HG03108 (cell line): Measurements from ENCODE around the gene LIPE.
"Not testable (repeated sequence)": the region's sequence is repeated elsewhere in the genome, so short reads cannot be mapped to it uniquely, and the experiment has no call there.

Source experiments
- ATAC-seq: cut with Tn5 transposase; IDR thresholded peaks from one replicate; pipeline ENCODE4 v1.9.1; 2021; ENCODE audit warnings: moderate library complexity; ENCODE audit not compliant: unreplicated experiment

LIPE gene

GRCh38 chr19:42450314-42450934 lies 23.2 kb upstream of the LIPE start:
- ATAC-seq = peak; percentile 86

- ATAC-seq = not testable (repeated sequence)
These were observed 21.1 kb upstream of the LIPE start for GRCh38 chr19:42448306-42448705.

GRCh38 chr19:42445948-42446347 lies 18.8 kb upstream of the LIPE start:
- no peak for ATAC-seq

GRCh38 chr19:42443944-42444398 lies 16.8 kb upstream of the LIPE start:
- no peak for ATAC-seq

GRCh38 chr19:42442833-42443232 lies 15.6 kb upstream of the LIPE start, which contains the start of gene CXCL17:
TSS of gene CXCL17 (minus strand) at chr19:42442946. CDS start at chr19:42442832, 114 bp downstream.
- no peak for ATAC-seq

- ATAC-seq = no peak
These were observed 13.9 kb upstream of the LIPE start for GRCh38 chr19:42441049-42441445.

- no peak for ATAC-seq
These were observed 13.3 kb upstream of the LIPE start for GRCh38 chr19:42440357-42441048.

- ATAC-seq = no peak
These were observed 8.8 kb upstream of the LIPE start for GRCh38 chr19:42436006-42436405.

GRCh38 chr19:42435316-42435715 lies 8.1 kb upstream of the LIPE start:
- no peak for ATAC-seq

GRCh38 chr19:42433503-42434260 lies 6.5 kb upstream of the LIPE start:
- ATAC-seq = peak; percentile 60

- no peak for ATAC-seq
These were observed 4.3 kb upstream of the LIPE start for GRCh38 chr19:42431486-42431885.

- no peak for ATAC-seq
These were observed 1.5 kb upstream of the LIPE start for GRCh38 chr19:42428676-42429075.

GRCh38 chr19:42426643-42427042 lies 545 bp downstream of the LIPE start:
- ATAC-seq = no peak

- ATAC-seq = no peak
These were observed 2.5 kb downstream of the LIPE start for GRCh38 chr19:42424712-42425131.

- no peak for ATAC-seq
These were observed 2.9 kb downstream of the LIPE start for GRCh38 chr19:42424345-42424707.

- peak; percentile 90 for ATAC-seq
These were observed 3.5 kb downstream of the LIPE start for GRCh38 chr19:42423462-42424344.

- ATAC-seq = peak; percentile 34
These were observed 4.2 kb downstream of the LIPE start for GRCh38 chr19:42422901-42423461.

- ATAC-seq = no peak
These were observed 4.9 kb downstream of the LIPE start for GRCh38 chr19:42422092-42422900.

GRCh38 chr19:42421591-42422031 lies 5.6 kb downstream of the LIPE start:
- no peak for ATAC-seq

- ATAC-seq = no peak
These were observed 6.1 kb downstream of the LIPE start for GRCh38 chr19:42421101-42421500.
